Activated CD4-positive, alpha-beta T cell treated with anti-CD3 and anti-CD28 coated beads, Interleukin-2, Interleukin-6, amounts not matched to agents 100 ng/mL and 50 ng/mL, durations not matched to agents 16 hours and 8 hours (primary cell): ENCODE data around the gene KRTAP9-3.
A peak's percentile ranks its signal among the peaks of the same experiment; 100 is the strongest.
"Not testable (repeated sequence)": the region's sequence is repeated elsewhere in the genome, so short reads cannot be mapped to it uniquely, and the experiment has no call there.

Experiments used
- DNase-seq: peaks from one replicate; pipeline ENCODE4 v3.0.0-alpha.2; 2020

Gene KRTAP9-3

GRCh38 chr17:41232399-41233105 lies at the start of gene KRTAP9-3:
KRTAP9-3 (plus strand) TSS chr17:41232449; CDS start chr17:41232502, 53 bp downstream.
- not testable (repeated sequence) for DNase-seq

- DNase-seq, result no peak
Observed at GRCh38 chr17:41184480-41184961, 47.7 kb upstream of the KRTAP9-3 start, which contains the start of gene KRTAP4-1. KRTAP4-1 (minus strand) TSS chr17:41184911; CDS start chr17:41184854, 57 bp downstream.

GRCh38 chr17:41185001-41185400 lies 47.2 kb upstream of the KRTAP9-3 start:
- no peak for DNase-seq

- no peak for DNase-seq
Observed at GRCh38 chr17:41186872-41187271, 45.4 kb upstream of the KRTAP9-3 start.

GRCh38 chr17:41189837-41190318 lies 42.4 kb upstream of the KRTAP9-3 start, which contains the start of gene KRTAP9-1:
KRTAP9-1 (plus strand) TSS chr17:41189887; CDS start chr17:41189887, 0 bp downstream.
- DNase-seq, result not testable (repeated sequence)

GRCh38 chr17:41190328-41190727 lies 41.9 kb upstream of the KRTAP9-3 start:
- DNase-seq, result no peak

- DNase-seq, result no peak
Observed at GRCh38 chr17:41196068-41196467, 36.2 kb upstream of the KRTAP9-3 start.

GRCh38 chr17:41199421-41200078 lies 32.7 kb upstream of the KRTAP9-3 start:
- no peak for DNase-seq

GRCh38 chr17:41211845-41212466 lies 20.3 kb upstream of the KRTAP9-3 start:
- DNase-seq, result peak; percentile 2

- DNase-seq, result no peak
Observed at GRCh38 chr17:41212524-41213169, 19.6 kb upstream of the KRTAP9-3 start.

- no peak for DNase-seq
Observed at GRCh38 chr17:41215681-41216080, 16.6 kb upstream of the KRTAP9-3 start.

GRCh38 chr17:41223821-41224220 lies 8.4 kb upstream of the KRTAP9-3 start:
- no peak for DNase-seq

GRCh38 chr17:41226051-41226450 lies 6.2 kb upstream of the KRTAP9-3 start:
- DNase-seq, result no peak

- not testable (repeated sequence) for DNase-seq
Observed at GRCh38 chr17:41226598-41227095, 5.6 kb upstream of the KRTAP9-3 start, which contains the start of gene KRTAP9-2. KRTAP9-2 (plus strand) TSS chr17:41226648; CDS start chr17:41226655, 7 bp downstream.

GRCh38 chr17:41230094-41230493 lies 2.2 kb upstream of the KRTAP9-3 start:
- DNase-seq, result no peak

GRCh38 chr17:41231731-41232130 lies 518 bp upstream of the KRTAP9-3 start:
- no peak for DNase-seq

- DNase-seq, result not testable (repeated sequence)
Observed at GRCh38 chr17:41237116-41237515, 4.9 kb downstream of the KRTAP9-3 start.

- DNase-seq, result not testable (repeated sequence)
Observed at GRCh38 chr17:41237949-41238437, 5.7 kb downstream of the KRTAP9-3 start, which contains the start of gene KRTAP9-8. KRTAP9-8 (plus strand) TSS chr17:41237999; CDS start chr17:41238052, 53 bp downstream.

- DNase-seq, result not testable (repeated sequence)
Observed at GRCh38 chr17:41246995-41247787, 14.9 kb downstream of the KRTAP9-3 start.

- DNase-seq, result not testable (repeated sequence)
Observed at GRCh38 chr17:41249637-41250240, 17.5 kb downstream of the KRTAP9-3 start, which contains the start of gene KRTAP9-4. KRTAP9-4 (plus strand) TSS chr17:41249687; CDS start chr17:41249721, 34 bp downstream.

GRCh38 chr17:41251261-41251660 lies 19.0 kb downstream of the KRTAP9-3 start:
- no peak for DNase-seq
